HG03521 (cell line): ENCODE results near the gene THSD4.
A peak's percentile ranks its signal among the peaks of the same experiment; 100 is the strongest.

Experiments used
- ATAC-seq: cut with Tn5 transposase; IDR thresholded peaks from one replicate; pipeline ENCODE4 v1.9.1; 2021; ENCODE audit warnings: mild to moderate bottlenecking, moderate library complexity; ENCODE audit not compliant: unreplicated experiment

THSD4 gene

DNA sequence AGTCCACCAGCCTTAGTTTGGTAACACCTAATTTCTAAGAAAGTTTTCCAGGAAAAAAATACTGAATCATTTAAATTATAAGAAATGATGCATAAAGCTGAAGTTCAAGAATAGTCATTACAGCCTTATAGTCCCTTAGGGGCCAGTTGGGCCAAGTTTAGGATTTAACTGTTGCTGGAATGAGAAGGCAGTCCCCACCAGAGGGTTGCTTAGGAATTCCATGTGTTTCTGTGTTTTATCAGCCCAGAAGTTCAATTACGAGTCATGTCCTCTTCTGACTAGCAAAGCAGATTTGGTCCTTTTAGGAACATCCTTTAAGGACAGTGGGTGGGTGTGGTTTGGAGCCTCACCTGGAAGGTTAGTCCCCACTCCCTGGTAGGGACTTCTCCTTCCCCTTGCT lies 638.1 kb downstream of the THSD4 start:
- ATAC-seq = no peak

DNA sequence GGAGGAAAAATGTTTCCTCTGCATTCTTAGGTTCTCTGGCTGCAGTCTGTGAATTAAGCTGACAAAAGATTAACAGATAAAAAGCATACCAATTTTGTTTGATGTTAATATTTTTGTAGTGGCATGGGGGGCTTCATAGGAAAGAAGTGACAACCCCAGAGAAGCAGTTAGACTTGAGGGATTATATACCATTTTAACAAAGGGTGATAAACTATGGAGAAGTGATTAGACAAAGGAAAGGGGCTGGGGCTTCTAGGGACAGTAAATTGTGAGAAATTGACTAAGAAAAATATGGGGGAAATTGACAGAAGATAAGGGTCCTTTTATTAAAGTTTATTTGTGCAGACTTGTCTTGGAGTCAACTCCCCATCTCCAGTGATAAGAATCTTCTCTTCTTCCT lies 639.4 kb downstream of the THSD4 start:
- ATAC-seq = no peak

DNA sequence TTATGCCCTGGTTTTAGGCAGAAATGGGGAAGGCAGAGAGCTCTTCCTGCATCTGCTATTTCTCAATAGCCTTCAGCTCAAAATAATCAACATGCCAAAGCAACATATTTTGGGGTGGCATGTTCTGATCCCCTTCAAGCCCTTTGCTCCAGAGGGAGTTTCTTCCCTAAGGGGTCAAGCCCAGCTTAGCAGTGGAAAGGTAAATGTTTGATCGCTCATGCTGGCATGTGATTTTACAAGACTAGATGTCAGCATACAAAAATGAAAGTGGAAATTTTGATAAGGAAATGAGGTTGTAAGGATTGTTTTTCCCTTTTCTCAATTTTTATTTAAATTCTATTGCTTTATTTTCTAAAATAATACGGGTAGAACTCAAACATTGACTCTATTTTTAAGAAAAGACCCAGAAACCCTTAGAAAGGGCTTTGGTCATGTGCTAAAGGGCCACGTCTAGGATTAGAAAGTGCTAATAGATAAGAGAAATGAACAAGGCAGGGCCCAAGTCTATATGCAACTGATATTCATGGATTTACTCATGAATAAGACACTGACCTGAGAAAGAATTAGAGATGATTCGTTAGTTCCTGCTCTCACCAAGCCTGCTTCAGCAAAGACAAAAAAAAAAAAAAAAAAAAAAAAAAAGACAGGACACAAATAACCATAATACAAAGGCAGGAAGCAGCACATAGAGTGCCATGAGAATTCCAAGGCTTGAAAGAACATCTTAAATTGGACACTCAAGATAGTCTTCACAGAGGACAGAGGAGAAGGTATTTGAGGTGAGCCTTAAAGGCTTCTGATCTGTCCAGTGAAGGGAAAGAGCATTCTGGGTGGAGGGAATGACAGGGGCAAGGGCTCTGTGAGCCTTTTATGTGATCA lies 640.1 kb downstream of the THSD4 start:
- ATAC-seq = no peak

DNA sequence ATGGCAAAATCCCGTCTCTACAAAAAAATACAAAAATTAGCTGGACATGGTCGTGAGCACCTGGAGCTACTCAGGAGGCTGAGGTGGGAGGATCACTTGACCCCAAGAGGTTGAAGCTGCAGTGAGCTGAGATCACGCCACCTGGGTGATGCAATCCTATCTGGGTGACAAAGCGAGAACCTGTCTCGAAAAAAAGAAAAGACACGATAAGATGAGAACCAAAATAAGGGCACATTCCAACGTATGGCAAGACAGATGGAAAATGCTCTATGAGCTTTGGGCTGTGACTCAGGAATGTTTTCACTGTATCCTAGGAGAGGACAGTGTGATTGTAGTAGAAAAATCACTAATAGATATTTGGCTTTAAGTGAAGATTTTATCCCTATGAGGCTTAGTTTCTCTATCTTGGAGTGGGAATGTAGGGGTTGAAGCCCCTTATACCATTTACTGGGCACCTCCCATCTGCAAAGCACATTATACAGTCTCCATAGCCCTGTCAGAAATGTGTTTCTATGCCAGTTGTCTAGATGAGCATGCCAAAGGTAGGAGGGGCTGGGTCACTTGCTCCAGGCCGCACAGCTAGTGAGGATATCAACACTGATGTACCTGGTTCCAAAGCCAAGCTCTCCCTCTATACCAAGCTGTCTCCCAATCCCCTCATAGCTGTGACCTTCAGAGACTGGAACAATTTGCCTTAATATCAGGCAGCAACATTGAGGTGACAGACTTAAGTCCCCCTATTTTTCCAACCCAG lies 641.5 kb downstream of the THSD4 start:
- ATAC-seq = no peak

DNA sequence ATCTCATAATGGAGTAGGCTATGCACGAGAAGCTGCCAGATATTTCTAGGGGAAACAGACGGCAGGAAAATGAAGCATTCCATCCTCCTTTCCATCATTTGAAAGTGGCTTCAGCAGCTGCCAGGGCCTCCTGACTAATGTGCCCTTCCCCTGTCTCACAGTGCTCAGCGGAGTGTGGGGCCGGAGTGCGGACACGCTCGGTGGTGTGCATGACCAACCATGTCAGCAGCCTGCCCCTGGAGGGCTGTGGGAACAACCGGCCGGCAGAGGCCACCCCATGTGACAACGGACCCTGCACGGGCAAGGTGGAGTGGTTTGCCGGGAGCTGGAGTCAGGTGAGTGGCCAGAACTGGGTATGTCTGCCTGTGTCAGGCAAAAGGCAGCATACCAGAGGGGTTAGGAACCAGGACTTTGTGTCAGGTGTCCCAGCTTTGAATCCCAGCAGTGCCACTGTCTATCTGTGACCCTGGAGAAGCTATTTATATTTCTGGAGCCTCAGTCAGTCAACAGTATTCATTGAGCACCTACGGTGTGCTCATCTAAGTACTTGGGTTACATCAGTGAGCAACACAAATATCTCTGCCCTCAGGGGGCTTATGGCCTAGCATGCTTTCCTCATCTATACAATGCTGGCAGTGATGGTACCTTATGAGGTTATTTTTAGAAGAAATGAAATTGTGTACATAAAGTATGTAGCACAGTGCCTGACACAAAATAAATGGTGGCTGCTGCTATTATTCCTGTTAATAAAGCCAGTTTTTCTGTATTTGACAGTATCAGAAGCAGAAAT lies 642.7 kb downstream of the THSD4 start:
- no peak for ATAC-seq

DNA sequence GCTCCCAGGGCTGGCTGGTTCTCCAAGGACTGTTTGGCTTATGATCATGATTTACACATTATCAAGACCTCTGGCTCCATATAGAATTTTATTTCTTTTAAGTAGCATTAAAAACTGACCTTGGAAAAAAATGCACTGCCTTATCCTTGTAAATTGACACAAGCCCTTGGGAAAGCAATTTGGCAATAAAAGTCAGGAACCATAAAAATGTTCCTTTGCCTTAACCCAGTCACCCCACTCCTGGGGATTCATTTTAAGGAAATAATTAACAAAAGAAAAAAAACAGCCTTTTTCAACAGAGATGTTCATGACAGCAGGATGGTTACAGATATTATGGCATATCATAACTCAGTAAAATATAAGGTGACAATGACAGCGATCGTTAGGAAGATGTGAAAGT lies 643.4 kb downstream of the THSD4 start:
- no peak for ATAC-seq

DNA sequence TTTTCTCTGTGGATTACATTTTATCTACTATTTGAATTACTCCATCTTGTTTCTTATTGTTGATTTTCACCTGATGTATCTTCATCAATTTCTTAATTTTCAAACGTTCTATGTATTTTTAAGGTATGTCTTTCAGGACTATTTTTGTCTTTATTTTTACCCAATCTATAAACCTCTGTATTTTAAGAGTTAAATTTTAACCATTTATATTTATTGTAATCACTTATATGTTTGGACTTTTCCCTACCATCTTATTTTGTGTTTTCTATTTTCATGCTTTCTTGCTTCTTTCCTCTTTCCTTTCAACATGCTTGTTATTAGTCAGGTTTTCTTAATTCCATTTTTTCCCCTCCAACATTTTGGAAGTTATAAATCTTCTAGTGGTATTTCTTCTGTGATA lies 645.6 kb downstream of the THSD4 start:
- ATAC-seq = no peak

DNA sequence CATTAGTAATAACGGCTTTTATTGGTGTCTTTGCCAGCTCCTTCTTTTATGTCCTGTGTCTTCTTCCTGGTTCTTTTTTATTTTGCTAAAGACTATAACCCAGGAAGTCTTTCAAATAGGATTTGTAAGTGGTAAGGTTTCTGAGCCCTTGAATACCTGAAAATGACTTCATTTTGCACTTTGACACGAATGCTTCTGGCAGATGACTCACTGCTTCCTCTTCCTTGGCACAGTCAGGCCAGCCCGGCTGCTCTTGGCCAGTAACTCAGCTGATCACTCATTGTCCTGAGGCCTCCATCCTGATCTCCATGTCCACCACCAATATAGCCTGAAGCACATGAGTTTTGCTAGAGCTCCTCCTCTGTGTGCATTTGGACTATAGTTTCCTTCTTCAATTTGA lies 646.4 kb downstream of the THSD4 start:
- ATAC-seq = no peak

DNA sequence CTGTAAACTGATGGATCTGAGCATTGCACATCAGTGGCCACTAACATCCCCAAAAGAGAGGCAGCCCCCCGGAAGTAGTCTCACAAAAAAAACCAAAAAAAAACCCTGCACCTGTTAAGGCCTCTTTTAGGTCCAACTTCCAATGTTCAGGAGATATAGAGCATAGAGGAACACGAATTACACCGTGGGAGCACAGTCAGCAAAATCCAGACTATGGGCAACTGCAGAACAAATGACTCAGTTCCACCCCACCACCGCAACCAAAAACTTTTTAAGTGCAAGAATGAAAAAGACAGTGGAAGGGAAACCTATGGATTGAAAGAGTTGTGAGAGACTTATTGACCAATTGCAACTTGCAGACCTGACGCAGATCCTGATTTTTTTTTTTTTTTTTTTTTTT lies 652.9 kb downstream of the THSD4 start:
- ATAC-seq = no peak

DNA sequence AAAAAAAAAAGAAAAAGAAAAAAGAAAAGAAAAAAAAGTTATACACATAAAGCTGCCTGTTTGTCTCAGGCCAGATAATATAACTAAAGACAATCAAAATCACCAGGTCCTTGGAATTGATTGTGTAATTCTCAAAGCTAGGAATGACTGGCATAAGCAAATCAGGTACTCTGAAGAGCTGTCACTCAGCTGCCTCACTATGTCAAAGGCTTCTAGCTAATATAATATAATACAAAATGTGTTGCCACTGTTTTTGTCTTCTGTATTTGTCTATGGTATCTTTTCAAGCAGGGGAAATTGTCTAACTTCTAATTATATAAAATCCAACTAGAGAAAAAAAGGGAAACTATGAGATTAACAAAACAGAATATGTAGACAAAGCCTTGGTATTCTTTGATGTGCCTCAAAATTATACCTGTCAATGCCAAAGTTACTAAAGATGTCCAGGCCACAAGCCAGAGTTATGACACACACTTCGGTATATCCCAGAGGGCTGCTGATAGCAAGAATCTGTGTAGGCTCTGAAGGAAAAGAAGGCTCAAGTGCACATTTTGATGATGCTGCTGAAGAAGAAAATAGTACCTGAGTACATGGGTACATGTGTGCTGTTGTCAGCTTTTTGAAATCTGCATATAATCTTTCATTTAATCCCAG lies 658.1 kb downstream of the THSD4 start:
- ATAC-seq = no peak

DNA sequence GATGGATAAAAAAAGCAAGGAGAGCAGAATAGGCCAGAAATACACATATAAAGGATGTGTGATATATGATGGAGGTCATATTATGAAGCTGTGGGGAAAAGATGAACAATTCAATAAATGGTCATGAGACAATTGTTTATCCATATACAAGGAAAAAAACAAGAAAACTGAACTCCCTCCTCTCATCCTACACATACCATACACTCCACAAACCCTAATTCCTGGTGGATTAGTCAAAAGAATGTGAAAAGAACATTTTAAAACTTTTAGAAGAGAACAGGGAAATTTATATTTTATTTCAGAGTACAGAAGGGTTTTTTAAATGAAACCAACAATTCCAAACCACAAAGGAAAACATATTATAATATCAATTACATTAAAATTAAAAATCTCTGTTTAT lies 660.6 kb downstream of the THSD4 start:
- ATAC-seq = no peak

DNA sequence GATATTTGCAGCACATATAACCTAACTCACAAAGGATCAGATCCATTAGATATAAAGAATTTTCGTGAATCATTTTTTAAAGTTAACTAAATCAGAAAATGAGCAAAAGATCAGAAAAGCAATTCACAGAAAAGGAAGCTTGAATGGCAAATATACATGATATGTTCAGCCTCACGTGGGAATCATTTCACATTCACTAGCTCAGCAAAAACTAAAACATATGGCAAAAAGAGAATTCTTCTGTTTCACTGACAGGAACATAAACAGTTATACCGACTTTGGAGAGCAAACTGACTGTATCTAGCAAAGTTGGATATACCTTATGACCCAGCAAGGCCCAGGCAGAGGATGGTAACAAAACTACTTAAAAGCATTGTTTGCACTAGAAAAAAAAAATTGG lies 661.0 kb downstream of the THSD4 start:
- no peak for ATAC-seq

DNA sequence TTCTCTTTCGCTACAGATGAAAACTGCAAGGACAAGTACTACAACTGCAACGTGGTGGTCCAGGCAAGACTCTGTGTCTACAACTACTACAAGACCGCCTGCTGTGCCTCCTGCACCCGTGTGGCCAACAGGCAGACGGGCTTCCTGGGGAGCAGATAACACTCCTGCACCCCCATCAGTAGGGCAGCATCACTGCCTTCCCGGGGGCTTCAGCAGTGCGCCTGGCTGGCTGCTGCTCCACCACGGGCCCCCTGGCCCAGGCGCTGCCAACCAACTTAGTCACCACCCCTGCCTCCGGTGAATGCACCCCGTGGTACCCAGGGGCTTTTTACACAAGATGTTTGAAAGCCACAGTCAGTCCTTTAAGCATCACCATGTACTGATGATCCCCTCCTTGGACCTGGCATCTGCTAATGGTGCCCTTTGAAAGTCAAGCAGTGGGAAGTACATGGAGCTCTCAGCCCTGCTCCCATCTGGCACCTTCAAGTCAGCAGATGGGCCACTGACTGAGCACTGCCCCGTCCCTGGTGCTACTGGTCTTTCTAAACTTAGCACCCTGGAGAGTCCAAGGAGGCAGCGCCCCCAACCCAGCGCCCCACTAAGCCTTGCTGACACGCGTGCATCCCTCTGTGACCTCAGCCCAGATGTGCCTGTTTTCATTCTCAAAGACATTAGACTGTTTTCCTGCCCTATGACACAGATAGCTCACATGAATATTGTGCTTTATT lies 662.1 kb downstream of the THSD4 start:
- ATAC-seq = no peak

DNA sequence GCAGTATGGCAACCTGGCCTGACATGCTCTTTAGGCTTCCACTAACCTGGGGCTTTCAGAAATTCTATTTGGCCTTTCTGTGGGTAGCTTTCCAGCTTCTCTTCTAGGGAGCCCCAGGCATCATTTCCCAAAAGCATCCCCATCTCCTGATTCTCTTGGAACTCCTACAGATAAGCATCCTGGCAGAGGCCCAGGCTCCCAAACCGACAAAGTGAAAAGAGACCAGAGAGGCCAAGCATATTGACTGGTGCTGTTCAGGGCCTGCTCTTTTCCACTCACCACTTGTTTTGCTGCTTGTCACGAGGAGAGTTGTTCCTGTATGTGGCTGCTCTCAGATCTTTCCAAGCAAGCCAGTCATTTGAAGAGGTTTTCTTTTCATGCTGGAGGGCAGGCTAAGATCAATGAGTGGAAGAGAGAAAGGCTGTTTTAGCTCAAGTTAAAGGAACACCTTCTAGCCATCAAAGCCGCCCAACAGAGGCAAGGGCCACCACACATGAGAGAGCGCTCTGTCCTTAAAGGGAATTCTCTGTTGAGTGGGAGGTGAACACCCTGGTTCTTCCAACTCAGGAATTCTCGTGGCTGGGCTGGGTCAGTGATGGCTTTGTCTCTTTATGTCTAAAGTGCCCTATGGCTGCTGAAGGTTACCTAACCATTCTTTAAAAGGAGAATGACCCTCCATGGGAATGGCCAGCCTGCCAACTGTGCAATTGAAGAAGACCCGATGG lies 664.0 kb downstream of the THSD4 start:
- no peak for ATAC-seq

DNA sequence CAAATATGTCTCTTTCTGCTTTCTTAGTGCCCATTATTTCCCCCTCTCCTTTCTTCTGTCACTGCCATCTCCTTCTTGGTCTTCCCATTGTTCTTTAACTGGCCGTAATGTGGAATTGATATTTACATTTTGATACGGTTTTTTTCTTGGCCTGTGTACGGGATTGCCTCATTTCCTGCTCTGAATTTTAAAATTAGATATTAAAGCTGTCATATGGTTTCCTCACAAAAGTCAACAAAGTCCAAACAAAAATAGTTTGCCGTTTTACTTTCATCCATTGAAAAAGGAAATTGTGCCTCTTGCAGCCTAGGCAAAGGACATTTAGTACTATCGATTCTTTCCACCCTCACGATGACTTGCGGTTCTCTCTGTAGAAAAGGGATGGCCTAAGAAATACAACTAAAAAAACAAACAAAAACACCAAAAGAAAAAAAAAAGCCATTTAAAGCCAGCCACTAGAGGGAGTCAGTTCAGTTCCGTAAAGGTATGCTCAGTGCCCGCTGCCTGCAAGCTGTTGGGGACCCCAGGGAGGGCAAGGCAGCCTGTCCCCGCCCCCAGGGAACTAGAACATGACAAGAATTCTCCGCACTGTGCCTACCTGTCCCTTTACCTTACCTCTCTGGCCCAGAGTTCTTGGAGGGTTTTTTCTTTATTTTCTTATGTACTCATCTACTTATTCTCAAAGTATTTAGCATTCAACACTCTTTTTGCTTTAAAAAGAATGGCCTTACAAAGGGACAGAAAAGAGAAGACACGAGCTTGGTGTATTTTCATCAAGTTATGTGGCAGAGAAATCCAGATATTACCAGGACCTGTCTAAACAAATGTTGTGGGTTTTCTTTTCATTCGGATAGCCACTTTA lies 665.1 kb downstream of the THSD4 start:
- ATAC-seq = peak; percentile 58

DNA sequence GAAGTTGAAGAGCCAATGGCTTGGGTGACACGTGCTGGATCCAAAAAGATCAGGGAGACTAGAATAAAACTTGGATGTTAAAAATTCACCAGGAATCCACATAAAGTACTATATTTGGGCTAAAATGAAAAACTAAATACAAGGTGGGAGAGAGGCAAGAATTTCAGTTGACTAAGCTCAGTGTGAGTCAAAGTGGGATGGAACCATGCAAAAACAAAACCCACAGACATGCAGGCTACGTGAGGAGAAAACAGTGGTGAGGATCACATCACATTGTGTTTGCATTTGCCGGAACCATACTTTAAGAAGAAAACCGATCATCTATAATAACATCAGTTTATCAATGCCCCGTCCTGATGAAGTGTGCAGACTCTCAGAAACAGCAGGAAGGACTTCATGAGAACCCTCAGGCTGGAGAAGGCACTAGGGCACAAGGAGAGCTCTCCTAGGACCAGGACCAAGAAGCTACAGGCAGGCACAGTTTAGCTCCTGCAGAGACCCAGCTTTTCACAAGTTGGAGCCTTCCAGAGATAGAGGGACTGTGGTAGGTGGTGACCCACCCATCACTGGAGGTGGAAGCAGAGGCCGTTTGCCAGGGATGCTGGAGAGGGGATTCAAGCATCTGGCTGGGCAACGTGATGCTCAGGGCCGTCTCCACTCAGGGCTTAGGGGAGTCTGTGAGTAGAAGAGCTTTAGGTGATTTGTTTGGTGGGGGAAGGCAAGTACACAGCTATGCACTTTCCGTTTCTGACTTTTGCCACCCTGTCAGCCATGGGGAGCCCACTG lies 666.1 kb downstream of the THSD4 start:
- no peak for ATAC-seq

DNA sequence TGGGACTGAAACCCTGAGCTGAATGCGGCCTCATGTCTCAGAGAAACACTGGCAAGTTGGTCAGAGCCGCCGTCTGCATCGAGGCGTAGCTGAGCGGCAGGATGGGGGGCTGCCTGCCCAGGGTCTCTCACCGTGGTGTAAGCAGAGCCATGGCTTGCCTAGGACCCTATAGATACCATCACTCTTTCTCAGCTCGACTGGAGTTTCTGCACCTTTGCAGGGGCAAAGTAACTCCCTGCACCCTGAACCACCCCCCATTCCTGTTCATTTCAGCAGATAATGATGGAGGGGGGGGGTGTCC lies 666.6 kb downstream of the THSD4 start:
- no peak for ATAC-seq
